ENCODE data around the gene FXYD2.

The FXYD2 gene

DNA sequence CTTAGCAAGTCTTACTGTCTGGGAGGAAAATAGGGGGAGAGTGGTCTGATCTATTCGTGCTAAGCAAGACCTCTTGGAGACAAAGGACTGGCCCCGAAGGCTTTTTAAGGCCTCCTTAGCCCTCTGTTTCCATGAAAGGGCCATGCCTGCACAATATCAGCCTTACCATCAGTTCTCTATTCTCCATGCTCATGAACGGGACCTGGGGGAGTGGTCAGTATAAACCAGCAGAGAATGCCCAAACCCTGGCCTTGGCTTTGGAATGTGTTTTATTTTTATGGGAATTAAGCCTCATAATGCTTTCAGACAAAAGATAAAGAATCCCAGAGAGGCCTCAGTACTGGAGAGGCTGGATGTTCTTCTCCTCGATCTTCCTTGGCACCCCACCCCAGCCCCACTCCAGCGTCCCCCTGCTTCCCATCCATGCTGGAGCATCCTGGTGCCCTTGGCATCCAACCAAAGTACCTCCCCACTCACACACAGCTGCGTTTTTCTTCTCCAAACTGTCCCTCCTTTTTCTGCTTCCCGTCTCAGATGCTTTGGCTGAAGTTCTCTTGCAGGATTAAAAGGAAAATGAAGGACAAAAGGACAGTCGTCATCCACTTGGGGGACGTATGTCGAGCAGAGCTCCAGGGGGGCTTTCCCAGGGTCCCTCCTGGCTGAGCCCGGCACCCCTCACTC lies 33.3 kb upstream of the FXYD2 start:
- DNase-seq: no peak

DNA sequence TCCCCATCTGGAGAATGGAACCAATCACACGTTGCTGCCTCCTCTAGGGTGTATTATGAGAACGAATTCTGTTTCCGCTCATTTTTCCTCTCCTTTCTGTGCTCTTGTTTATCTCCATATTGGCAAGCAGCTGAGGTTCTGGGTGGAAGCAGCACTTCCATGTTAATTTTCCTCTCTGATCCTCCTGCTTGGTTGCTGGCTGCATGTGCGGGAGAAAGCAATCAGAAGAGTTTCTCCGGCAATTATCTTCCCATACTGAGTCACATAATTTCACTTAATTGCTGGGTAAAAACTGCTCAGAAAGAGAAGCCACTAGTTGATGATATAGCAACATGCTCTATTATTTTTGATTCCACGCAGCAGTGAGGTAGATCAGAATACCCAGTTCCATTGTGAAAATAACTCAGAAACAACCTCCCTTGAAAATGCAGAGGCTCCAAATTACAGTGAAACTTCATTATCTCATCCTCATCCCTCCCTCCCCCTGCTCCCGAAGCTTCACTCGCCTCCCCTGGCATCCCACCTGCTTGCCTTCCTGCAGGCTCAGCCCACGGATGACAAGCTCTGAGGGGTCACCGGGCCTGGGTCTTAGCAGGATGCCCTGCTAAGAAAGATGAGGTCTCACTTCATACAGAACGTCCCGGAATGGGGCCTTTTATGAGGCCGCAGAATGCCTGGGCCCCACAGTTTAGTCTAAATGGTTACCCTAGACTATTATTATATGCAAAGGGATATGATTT lies 31.5 kb upstream of the FXYD2 start:
- DNase-seq: no peak

DNA sequence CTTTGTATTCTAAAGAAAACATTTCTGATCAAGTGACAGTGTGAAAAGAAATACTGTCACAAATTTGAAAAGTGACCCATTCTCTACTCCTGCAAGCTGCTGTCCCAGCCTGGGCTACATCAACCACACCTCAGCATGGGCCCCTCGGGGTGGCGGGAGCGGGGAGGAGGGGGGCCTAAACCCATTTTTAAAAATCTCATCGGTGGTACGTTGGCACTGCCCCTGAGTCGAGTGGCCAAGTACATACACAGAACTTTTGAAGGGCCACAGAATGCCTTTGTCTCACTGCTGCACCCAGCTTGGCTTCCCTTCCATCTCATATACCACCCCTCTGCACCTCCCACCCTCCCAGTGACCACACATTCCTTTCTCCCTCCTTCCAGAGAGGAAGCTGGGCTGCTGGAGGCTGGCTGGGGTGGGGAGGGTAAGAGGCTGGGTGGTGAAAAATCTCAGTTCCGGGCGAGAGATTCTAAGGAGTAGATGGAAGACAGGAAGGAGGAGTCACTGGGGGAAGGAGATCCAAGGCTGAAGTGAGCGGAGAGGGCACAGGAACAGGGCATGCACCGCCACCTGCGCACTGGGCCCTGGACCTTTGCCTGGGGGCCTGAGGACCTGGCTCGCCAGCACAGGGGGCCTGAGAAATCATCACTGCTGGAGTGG lies 30.8 kb upstream of the FXYD2 start:
- no peak for DNase-seq

DNA sequence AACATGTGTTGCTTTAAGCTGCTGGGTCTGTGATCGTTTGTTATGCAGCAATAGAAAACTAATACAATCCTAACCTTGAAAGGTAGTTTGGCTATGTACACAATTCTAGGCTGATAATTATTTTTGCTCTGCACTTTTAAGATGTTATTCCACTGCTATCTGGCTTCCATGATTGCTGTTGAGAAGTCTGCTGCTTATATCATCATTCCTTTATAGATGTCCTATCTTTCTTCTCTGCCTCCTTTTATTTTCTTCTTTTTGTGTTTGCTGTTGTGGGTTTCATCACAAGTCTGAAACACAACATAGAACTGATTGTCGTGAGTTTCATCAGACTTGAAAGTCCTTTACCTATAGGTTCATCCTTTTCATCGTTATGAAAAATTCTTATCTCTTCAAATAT lies 27.8 kb upstream of the FXYD2 start:
- DNase-seq: no peak

DNA sequence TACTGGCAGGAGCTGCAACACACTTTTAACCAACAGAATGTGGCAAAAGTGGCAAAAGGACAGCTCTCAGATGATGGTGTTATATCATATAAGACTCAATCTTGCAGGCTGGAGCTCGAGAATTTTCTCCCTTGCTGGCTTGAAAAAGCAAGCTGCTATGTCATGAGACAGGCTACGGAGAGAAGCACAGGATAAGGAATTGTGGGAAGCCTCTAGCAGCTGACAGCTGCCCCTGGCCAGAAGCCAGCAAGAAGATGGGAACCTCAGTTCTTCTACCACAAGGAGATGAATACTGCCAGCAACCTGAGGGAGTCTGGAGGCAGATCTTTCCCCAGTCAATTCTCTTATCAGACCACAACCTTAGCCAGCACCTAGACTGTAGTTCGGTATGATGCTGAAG lies 27.3 kb upstream of the FXYD2 start:
- DNase-seq: no peak

DNA sequence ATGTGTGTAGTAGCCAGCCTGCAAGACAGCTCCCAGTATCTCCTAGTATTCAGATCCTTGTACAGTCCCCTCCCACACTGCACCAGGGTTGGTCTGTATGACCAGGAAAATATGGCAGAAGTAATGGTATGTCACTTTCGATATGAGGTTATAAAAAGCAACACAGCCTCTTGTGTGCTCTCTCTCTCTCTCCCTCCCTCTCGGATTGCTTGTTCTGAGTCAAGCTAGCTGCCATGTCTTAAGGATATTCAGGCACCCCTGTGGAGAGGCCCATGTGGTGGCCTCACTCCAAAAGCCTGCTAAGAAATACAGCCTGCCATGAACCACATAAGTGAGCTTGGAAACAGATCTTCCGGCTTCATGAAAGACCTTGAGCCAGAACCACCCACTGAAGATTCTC lies 26.6 kb upstream of the FXYD2 start:
- peak; percentile 76 for DNase-seq

DNA sequence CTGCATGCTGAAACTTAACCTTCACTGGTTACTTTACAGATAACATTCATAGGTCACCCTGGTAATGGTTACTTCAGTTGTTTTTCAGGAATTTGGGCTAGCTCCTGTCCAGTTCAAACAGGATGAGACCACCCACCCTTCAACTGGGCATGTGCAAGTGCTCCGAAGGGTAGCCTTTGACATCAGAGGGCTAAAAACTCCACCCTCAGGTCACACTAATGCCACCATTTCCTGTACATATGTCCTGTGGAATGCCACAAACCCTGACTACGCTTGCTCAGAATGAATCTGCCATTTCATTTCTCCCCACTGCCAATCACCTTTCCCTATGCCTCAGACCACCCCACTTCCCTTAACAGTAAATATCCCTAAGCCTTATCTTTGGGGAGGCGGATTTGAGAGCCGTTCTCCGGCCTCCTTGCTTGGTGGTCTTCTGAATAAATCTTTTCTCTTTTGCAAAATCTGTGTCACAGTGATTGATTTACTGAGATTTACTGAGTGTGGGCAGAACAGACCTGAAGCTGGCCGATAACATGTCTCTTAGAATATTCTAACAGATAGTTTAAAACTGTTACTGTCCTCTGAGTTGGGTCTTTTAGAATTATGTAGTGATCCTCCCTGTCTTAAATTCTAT lies 25.4 kb upstream of the FXYD2 start:
- no peak for DNase-seq

DNA sequence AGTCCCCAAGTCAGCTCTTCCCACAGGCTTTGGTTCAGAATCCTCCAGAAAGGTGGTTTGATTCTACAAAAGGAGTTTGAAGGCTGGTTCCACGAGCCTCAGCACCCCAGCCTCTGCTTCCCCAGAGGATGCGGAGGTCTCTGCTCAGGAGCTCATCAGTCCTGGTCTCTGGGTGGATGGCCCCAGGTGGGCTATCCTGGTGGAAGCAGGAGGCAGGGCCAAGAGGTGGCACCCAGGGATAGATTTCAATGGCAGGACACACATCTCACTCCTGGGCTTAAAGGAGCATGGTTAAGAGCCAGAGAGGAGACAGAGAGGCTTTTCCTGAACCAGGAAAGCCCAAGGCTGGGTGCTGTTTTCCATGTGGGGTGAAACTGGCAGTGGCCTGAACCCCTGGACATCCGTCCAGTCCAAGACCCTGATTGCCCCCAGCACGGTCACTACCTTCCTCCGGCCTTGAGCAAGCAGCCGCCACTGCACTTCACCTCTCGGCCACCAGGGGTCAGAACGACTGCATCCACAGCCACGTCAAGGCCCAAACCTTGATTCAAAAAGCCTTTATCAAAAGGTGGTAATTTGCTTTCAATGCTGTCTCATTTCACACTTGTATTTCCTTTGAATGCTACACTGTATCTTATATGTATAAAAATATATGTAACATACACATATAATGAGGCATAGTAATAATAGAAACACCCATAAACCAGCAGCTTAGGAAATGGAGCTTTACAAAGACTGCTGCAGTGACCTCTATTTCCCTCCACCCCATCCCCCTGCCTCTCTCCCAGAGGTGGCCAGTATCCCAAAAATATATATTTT lies 19.3 kb upstream of the FXYD2 start:
- DNase-seq: peak; percentile 53

DNA sequence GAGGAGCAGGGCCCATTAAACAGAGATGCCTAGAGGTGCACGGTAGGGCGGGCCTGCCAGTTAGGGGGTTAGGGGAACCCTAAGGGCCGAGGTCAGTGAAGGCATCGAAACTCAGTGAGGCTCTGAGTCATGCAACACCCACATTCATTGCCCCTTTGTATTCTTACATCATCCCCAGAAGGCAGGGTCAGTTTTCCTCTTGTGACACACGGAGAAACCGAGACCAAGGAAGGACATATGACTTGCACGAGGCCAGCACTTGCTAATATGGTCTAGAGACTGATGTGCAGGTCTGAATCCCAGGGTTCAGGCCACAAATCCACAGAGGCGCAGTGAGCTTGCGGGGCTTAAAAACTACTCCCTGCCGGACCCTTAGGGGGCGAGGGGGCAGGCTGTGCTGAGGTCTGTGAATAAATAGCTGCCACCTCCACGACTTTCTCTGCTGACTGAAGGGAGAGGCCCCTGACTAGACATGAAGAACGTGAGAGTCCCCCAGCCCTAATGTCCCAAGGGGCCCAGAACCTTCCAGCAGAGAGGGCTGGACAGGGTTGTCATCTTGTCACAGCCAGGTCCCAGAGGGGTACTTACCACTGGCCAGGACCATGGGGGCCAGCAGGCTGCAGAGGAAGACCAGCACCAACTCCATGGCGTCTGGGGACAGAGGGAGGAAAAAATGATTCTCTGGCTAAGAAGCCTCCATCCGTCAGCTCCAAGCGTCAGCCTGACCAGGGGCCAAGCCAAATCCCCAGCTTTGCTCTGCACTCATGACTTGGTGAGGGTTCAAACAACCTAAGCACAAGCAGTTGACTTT lies 17.8 kb upstream of the FXYD2 start:
- no peak for DNase-seq

DNA sequence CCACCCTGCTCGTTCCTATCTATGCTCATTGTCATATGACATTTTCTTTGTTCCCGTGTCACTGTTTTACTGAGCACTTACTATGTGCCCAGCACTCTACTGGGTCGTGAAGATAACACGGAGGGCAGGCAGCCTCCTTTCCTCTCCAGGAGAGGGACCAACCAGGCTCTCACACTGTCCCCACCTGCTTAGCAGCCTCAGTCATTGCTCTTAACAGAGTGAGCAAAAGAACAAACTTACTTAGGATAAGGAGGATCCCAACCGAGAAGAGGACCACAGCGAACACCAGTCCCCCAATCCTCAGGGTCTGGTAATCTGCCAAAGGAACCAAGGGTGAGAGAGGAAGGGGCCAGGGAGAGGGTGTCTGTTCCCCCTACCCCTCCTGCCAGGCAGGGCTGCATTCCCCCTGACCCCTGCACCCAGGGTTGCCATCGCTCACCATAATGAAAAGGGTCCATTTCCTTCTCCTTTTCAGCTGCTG lies 17.0 kb upstream of the FXYD2 start:
- DNase-seq: no peak

DNA sequence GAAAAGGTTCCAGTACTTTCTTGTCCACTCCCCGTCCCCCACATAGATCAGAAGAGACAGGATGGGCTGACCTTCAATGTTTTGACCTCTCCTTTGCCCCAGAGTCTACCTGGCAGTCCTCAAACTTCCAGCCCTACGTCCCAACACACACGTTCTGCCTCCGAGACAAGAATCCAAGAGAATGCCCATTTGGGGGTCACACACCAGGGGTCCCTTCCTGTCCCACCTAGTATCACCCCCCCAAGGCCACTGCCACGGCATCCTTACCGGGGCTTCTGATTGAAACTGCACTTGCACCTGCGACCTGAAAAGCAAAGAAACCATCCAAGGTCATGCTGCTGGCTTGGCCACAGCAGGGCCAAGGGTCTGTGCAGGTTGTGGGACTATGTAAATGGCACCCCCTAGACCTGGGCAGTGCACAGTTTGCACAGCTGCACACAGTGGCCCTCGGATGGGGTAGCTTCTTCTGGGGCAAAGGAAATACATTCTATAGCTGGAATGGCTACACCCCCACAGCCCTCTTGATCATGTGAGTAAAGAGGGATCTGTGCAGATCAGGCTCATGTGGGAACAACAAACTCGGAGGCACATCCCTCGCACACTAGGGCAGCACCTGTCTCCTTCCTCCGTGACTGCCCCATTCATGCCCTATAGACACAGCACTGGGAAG lies 16.5 kb upstream of the FXYD2 start:
- DNase-seq: no peak

DNA sequence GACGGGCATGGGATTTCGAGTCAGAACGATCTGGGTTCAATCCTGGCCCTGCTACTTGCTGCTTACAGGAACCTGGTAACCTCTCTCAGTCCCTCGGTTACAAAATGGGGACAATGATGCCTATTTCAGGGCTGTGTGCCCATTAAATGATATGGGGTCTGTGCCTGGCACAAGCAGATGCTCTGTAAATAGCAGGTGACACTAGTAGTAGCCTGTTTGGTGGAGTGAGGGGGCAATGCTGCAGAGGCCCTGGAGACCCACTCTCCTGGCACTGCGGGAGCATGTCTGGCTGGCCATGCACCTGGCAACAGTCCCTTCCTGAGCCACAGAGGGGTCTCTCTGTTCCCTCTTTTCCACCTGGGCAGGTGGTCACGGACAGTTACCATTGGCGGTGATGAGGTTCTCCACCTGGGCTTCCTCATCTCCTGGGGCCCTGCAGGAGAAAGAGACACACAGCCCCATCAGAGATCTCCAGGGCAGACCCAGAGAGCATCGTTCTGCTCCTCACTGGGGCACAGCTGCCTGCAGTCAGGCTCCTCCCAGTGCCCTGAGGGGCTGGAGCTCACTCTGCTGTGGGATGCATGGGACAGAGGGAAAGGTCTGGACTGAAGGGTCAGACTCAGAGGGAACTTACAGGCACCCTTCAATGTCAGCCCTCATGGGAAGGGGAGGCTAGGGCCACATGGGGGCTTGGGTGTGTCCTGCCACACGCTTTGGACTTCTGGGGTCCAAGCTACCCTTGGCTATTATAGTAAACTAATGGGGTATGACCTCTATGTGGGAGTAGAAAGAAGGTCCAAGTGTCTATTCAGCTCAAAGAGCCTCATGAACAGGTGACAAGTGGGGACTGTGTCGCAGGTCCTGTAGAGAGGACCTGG lies 15.6 kb upstream of the FXYD2 start:
- DNase-seq: no peak

DNA sequence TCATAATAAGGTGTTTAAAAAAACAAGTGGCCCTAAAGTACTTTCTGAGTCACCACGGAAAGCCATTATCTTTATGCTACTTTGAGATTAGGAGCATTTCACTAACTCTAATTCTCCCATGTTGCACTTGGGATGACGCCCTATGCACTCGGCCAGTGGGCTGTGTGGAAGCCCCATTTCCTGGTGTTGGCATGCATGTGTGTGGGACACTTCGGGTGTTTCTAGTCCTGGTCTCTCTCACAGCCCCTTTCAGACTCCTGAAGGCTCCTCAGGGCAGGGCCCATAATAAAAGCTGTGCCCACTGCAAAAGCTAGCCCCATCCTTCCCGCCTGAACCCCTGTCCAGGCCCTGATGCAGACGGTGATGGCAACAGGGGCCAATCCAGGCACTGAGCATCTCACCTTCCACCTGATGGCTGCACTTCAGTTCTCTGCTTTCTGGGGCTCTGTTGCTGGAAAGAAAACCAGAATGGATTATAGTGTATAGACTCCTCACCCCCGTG lies 14.9 kb upstream of the FXYD2 start:
- no peak for DNase-seq

DNA sequence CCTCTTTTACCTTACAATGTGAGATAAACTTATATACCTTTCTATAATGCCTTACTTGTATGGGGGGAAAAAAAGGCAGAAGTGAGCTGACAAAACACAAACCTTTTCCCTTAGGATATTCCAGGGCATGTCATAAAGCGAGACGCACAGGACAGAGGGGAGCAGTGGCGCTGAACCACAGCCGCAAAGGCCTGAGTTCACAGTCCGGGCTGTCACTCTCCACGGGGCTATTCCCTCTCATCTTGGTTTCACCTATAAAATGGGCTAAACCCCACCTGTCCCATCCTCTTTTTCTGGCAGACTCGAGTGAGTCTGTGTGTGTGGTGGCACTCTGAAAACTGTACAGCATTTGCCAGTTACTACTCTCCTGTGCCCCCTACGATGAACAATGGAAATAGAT lies 14.4 kb upstream of the FXYD2 start:
- DNase-seq: no peak

DNA sequence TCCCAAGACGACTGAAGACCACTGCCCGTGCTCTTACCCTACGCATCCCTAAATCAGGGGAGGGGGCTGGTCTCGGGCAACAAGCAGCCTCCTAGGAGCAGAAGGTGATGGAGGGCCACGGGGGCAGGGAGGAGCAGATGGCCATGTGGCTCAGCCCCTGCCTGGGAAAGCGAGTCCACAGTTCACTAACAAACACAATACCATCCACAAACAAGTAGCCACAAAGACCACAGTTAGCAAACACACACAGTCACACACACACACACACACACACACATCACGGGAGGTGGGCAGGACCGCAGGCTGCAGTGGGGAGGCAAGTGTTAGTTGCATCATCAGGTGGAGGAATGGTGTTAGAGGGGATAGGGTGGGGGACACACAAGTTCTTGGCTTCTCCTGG lies 13.2 kb upstream of the FXYD2 start:
- DNase-seq: no peak

DNA sequence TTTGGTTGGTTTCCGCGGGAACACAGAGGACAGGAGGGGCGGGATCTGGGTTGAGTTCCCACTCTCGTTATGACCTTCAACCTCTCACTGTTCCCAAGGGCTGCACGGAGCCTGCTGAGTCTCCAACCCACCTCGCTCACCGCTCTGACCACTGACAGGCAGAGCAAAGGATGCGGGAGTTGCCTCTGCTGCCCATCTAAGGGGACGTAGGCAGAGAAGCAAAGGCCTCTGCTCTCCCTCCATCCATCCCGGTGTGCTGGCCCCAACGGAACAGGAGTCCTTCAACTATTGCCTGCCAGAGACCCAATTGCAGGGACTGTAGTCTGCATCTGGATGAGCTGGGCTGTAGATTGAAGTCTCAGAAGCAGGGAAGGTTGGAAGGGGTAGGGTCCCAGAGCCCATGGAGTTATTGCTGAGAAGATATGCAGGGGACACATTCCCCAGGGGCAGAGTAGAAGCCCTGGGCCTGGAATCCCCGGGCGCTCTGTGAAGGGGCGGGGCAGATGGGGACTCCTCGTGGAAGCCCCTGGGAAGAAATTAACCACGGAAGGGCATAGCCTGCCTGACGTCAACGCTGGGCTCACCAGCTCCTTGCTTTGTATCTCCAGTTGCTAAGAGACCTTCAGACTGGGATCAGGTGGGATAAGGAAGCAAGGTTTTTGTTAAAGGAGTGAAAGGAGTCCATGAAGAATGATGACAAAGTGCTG lies 12.7 kb upstream of the FXYD2 start:
- DNase-seq: no peak

DNA sequence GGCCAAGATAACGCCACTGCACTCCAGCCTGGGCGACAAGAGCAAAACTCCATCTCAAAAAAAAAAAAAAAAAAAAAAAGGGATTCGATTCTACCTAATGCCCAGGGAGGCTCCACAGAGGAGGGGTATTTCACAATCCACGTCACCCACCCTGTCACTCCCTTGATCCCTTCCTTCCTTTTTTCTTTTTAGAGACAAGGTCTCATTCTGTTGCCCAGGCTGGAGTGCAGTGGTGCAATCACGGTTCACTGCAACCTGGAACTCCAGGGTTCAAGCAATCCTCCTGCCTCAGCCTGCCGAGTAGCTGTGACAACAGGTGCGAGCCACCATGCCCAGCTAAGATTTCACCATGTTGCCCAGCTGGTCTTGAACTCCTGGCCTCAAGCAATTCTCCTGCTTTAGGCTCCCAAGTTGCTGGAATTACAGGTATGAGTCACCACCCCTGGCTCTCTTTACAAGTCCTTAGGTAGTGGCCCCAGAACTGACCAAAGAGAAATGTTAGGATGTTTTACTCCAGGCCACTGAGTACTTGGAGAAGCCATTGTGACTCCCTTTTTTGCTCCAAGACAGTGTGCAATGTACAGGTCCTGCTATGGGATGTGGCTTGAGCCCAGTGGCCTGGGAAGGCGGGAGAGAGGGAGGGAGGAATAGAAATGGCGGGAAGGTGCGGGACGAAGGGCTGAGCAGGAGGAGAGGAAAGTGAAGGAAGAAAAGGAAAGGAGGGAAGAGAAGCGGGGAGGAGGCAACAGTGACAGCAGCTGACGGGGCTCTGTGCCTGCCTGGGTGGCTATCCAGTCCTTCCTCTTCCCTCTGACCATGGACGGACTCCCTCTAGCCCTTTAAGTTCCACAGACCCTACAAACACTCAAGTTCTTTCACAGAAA lies 11.8 kb upstream of the FXYD2 start:
- DNase-seq: no peak

DNA sequence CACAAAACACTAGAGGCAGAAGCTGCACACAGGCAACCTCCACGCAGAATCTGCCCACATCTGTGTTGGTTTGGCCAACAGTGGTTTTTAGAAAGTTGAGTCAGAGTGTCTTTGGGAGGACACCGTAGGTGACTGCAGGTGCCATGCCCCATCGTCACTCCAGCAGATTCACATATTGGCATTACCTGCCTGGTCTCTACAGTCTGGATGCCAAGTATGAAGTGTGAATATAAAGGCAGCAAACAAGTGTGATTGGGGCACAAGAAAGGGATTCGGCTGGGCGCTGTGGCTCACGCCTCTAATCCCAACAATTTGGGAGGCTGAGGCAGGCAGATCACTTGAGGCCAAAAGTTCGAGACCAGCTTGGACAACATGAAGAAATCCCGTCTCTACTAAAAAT lies 11.0 kb upstream of the FXYD2 start:
- DNase-seq: no peak

Data from fibroblast of skin of right quadriceps (primary cell).